SU-DHL-6 (cell line): Measurements from ENCODE around the gene FBXL13.

ENCODE experiments used
- CTCF ChIP-seq: fragments of 200-600 bp; sonication (generic); IDR thresholded peaks from one replicate; pipeline ENCODE4 v1.5.1; 2017; ENCODE audit warnings: antibody characterized with exemption, mild to moderate bottlenecking, low read length, moderate library complexity; ENCODE audit not compliant: insufficient read depth, poor library complexity, severe bottlenecking
- EZH2phosphoT487 ChIP-seq: fragments of 200-600 bp; sonication (generic), shearing (Covaris generic); conservative IDR thresholded peaks from 2 replicates; pipeline ENCODE4 v1.6.1; 2018; ENCODE audit warnings: mild to moderate bottlenecking, antibody characterized with exemption, low read length, moderate library complexity, mixed read lengths

GRCh38 chr7:102892631-102893278 is 181.8 kb downstream of the FBXL13 start:
- TF ChIP-seq CTCF (no peak), EZH2phosphoT487 (no peak)
